Measurements from ENCODE around the gene OASL. TPM values are rescaled to one million over a fixed set of nuclear protein-coding genes. Genes with fewer than 3 reads are reported as not detected.
A peak's percentile ranks its signal among the peaks of the same experiment; 100 is the strongest.

The OASL gene
- polyA plus RNA-seq, 2 of the 4 experiments (the other 2 are of a cell fraction), result 0.81 to 0.94 TPM

GRCh38 chr12:121043067-121043466, 4.0 kb upstream of the OASL start:
- POLR2A ChIA-PET, result no interaction called here
- WGBS (ENCODE audit: missing lambda C conversion rate), result 35% methylated on average over 4 of the region's 4 CpGs
- H3K4me3 ChIP-seq, result no peak overlapping the region
- no peaks in the 10 kb centered on the region for H3K9me3 ChIP-seq
- no peak for DNase-seq (ENCODE audit: low read depth in 1 of 2, low spot score in 1 of 2)
- CTCF ChIA-PET, result interaction anchor here (0.6 kb wide), 2 partner anchors 67 kb away, joined by 3 to 4 read pairs; no protein-coding TSS in a partner anchor
- ATAC-seq, result no peak
- TF ChIP-seq KDM5A (IDR thresholded peaks at IDR 0.05) (no peak), NFE2L2 (conservative IDR thresholded peaks at IDR 0.05; ENCODE audit: low read length) (0 out of 2 replicates have a peak, but pooled peaks have one; percentile 6)
- FAIRE-seq, result no peak
- H3K4me2 ChIP-seq, result no peak overlapping the region
- no peaks in the 10 kb centered on the region for H3K4me1 ChIP-seq
- no peak overlapping the region for H3K27ac ChIP-seq

- FAIRE-seq, result no peak
These were observed 2.2 kb downstream of the OASL start for GRCh38 chr12:121036810-121037326.

DNA sequence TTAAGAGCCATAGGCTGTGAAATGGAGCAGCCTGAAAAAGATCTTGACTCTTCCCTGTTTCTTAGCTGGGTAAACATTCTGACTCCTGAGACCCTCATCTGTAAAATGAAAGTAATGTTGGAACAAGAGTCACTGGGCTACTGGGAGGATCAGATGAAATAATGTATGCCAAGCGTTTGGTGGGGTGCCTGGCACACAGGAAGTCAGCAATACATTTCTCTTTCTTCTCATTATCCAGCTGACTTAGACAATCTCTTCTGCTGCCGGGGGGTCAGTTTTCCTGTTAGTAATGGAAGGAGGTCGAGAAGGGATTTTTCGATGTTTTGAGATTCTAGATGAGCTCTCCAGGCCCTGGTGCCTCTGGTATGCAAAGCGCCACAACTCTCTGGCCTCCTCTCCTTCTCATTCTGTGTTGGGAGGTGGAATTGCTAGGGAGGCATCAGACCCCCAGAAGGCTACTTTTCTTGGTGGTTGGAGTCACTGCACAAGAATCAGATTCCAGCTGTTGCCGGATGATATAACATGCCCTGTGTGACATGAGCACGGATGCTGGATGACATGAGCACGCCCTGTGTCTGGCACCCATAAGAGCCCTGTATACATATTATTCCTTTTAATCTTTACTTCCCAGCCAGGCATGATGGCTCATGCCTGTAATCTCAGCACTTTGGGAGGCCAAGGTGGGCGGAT, 4.3 kb downstream of the OASL start:
- POLR2A ChIA-PET, result no interaction called here
- no peak for TF ChIP-seq ZNF302 (CRISPR knock-in tag; IDR thresholded peaks at IDR 0.05)
- TF ChIP-seq ATOH8 (CRISPR knock-in tag; IDR thresholded peaks at IDR 0.05; ENCODE audit: low read depth), result no peak
- TF ChIP-seq ZC3H11A (IDR thresholded peaks at IDR 0.05), result no peak
- TF ChIP-seq ZSCAN20 (CRISPR knock-in tag; IDR thresholded peaks at IDR 0.05), result no peak
- TF ChIP-seq CHD4 (IDR thresholded peaks at IDR 0.05; ENCODE audit: borderline replicate concordance), result no peak

More at GRCh38 chr12:121036810-121037326, 2.2 kb downstream of the OASL start:
- ChIA-PET POLR2A (interaction anchor here (0.7 kb wide), 1 partner anchor 436 kb away, joined by 3 read pairs; no protein-coding TSS in a partner anchor), CTCF (interaction anchor here (1.0 to 1.2 kb wide), 2 partner anchors 31 to 74 kb away, joined by 3 to 4 read pairs; no protein-coding TSS in a partner anchor)
- Histone ChIP-seq H3K4me3 (no peak overlapping the region), H3K4me2 (no peak overlapping the region), H3K27ac (no peak overlapping the region; a peak in 1 of 6 replicates), H3K4me1 (peaks cover 22% of the 10 kb centered on the region), H3K9me3 (no peaks in the 10 kb centered on the region)
- ATAC-seq (peak; percentile 6 to 37; a peak in 1 of 6 replicates), DNase-seq (ENCODE audit: low read depth in 1 of 2, low spot score in 1 of 2) (peak in 1 of 2 experiments; percentile 41)
- WGBS (ENCODE audit: missing lambda C conversion rate), result 44% methylated on average over 6 of the region's 6 CpGs
- TF ChIP-seq CEBPB (IDR thresholded peaks at IDR 0.05), result no peak
- TF ChIP-seq MAX (IDR thresholded peaks at IDR 0.05), result no peak
- no peak for TF ChIP-seq EP300 (IDR thresholded peaks at IDR 0.05)
- no peak for TF ChIP-seq JUN (IDR thresholded peaks at IDR 0.05)
- TF ChIP-seq FOSL2 (IDR thresholded peaks at IDR 0.05), result no peak
- peak; percentile 52 for TF ChIP-seq FOSL2 (CRISPR knock-in tag; IDR thresholded peaks at IDR 0.05)
- TF ChIP-seq, protein P1, sequence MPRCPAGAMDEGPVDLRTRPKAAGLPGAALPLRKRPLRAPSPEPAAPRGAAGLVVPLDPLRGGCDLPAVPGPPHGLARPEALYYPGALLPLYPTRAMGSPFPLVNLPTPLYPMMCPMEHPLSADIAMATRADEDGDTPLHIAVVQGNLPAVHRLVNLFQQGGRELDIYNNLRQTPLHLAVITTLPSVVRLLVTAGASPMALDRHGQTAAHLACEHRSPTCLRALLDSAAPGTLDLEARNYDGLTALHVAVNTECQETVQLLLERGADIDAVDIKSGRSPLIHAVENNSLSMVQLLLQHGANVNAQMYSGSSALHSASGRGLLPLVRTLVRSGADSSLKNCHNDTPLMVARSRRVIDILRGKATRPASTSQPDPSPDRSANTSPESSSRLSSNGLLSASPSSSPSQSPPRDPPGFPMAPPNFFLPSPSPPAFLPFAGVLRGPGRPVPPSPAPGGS (IDR thresholded peaks at IDR 0.05), result no peak
- no peak for TF ChIP-seq CBX2 (IDR thresholded peaks at IDR 0.05; ENCODE audit: borderline replicate concordance, low read depth)
- TF ChIP-seq HOXB13 (CRISPR knock-in tag; IDR thresholded peaks at IDR 0.05; ENCODE audit: low read depth), result no peak

More for the DNA sequence above, 4.3 kb downstream of the OASL start:
- no peak overlapping the region for H3K4me3 ChIP-seq
- DNase-seq (ENCODE audit: low read depth in 1 of 2, low spot score in 1 of 2) (no peak), FAIRE-seq (no peak), ATAC-seq (no peak)
- H3K9me3 ChIP-seq, result no peaks in the 10 kb centered on the region
- CTCF ChIA-PET, result interaction anchor here (1.1 to 1.8 kb wide), 8 partner anchors 9 to 452 kb away, joined by 3 to 8 read pairs (median 4); no protein-coding TSS in a partner anchor
- peak overlapping the region; percentile 46 to 69; a peak in 5 of 6 replicates for H3K27ac ChIP-seq
- 87% methylated on average over 9 of the region's 9 CpGs for WGBS (ENCODE audit: missing lambda C conversion rate)
- H3K4me2 ChIP-seq, result peak overlapping the region; percentile 55
- H3K4me1 ChIP-seq, result peaks cover 22% of the 10 kb centered on the region
